H54 (cell line): Measurements from ENCODE around the gene PRRC2B.
"Not testable (repeated sequence)": the region's sequence is repeated elsewhere in the genome, so short reads cannot be mapped to it uniquely, and the experiment has no call there.

Experiments
- DNase-seq: peaks from one replicate; pipeline ENCODE4 v3.0.0; 2011; ENCODE audit warnings: low spot score, mixed read lengths; ENCODE audit not compliant: insufficient read length
- FAIRE-seq: peaks from 3 replicates; lab custom pipeline; 2011; peaks lifted over from hg19 to GRCh38; lab: Jason Lieb, UNC
- POLR2A ChIP-seq: IDR thresholded peaks from 2 replicates; pipeline ENCODE4 v1.6.1; 2011; ENCODE audit warnings: low read depth, mild to moderate bottlenecking, low read length

PRRC2B gene

DNA sequence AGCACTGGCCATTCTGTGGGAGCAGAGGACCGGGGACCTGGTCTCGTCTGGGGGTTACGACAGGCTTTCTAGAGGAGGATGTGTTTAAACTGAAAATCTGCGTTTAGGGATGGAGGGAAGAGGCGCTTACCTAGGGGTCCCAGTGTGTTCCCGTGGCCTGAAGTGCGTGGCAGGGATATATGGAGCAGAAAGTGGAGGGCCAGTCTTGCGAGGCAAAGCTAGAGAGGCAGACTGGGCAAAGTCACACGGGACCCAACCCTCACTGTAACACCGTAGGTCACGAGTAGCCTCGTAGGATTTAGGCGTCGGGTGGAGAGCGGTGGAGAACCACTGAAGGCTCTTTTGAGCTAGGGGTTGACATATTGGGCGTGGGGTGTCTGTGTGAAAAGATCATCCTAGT, 76.1 kb downstream of the PRRC2B start:
- FAIRE-seq (no peak), DNase-seq (no peak)
- TF ChIP-seq POLR2A, result no peak

GRCh38 chr9:131470581-131470991, 76.7 kb downstream of the PRRC2B start:
- TF ChIP-seq POLR2A, result no peak
- FAIRE-seq (no peak), DNase-seq (no peak)

- not testable (repeated sequence) for FAIRE-seq, DNase-seq
These were observed 78.2 kb downstream of the PRRC2B start for GRCh38 chr9:131472085-131472484.

DNA sequence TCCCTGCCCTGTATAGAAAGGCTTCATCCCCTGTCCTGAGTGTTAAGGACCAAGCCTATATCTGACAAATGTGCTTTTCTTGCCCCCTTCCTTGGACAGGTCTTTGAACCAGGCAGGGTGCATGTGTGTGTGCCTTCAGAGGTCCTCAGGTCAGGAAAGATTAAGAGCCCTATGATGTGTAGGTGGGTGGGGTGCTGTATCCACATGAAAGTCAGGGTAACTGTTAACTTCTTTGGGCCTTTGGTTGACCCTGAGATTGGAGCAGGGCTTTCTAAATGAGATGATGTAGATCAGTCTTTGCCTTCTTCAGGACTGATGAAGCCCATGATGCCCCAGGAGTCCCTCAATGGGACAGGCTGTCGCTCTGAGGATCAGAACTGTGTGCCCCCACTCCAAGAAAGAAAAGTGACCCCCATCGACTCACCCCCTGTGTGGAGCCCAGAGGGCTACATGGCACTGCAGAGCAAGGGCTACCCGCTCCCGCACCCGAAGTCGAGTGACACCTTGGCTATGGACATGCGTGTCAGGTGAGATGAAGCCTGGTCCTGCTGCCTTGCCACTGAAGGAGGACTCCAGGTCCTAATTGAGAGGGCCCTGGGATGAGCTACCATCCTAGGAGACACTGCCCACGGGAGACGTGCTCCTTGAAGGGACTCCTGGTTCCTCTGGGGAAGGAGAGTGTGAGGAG, 79.5 kb downstream of the PRRC2B start:
- FAIRE-seq, result no peak
- DNase-seq, result no peak
- TF ChIP-seq POLR2A, result no peak

DNA sequence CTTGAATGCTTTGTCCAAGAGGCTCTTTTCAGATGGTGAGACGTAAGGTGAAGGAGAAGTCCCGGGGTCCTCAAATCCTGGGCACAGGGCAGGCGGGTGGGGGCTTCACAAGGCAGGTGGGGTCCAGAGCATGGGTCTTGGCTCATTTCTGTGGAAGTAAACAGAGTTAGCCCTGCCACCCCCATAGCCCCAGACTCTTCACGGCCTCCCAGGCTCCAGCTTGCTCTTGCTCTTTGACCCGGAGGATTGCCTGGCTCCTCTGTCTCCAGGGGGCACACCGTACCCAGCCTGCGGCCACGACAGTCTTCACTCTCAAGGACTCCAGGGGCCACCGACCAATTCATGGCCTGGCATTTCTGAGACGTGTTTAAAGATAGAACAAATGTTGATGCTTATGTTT, 80.0 kb downstream of the PRRC2B start:
- FAIRE-seq (no peak), DNase-seq (no peak)
- TF ChIP-seq POLR2A, result no peak

DNA sequence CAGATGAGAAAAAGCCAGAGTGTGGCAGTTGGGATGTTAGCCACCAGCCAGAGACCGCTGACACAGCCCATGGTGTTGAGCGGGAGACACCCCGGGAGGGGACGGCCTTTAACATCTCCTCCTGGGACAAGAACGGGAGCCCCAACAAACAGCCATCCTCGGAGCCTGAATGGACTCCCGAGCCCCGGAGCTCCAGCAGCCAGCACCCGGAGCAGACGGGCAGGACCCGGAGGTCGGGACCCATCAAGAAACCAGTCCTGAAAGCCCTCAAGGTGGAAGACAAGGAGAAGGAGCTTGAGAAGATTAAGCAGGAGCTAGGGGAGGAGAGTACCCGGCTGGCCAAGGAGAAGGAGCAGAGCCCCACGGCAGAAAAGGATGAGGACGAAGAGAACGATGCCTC, 80.8 kb downstream of the PRRC2B start:
- FAIRE-seq (no peak), DNase-seq (no peak)
- no peak for TF ChIP-seq POLR2A

DNA sequence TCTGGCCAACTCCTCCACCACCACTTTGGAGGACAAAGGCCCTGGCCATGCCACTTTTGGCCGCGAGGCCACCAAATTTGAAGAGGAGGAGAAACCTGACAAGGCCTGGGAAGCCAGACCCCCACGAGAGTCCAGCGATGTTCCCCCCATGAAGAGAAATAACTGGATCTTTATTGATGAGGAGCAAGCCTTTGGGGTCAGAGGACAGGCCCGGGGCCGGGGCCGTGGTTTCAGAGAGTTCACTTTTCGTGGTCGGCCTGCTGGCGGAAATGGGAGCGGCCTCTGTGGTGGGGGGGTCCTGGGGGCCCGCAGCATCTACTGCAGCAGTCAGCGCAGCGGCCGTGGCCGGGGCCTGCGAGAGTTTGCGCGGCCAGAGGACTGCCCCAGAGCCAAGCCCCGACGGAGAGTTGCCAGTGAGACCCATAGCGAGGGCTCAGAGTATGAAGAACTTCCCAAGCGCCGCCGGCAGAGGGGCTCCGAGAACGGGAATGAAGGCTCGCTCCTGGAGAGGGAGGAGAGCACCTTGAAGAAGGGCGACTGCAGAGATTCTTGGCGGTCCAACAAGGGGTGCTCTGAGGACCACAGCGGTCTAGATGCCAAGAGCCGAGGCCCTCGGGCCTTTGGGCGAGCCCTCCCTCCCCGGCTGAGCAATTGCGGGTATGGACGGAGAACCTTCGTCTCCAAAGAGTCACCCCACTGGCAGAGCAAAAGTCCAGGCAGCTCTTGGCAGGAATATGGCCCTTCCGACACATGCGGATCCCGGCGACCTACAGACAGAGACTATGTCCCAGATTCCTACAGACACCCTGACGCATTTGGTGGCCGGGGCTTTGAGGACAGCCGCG, 81.4 kb downstream of the PRRC2B start:
- FAIRE-seq, result no peak
- no peak for DNase-seq
- TF ChIP-seq POLR2A, result no peak

DNA sequence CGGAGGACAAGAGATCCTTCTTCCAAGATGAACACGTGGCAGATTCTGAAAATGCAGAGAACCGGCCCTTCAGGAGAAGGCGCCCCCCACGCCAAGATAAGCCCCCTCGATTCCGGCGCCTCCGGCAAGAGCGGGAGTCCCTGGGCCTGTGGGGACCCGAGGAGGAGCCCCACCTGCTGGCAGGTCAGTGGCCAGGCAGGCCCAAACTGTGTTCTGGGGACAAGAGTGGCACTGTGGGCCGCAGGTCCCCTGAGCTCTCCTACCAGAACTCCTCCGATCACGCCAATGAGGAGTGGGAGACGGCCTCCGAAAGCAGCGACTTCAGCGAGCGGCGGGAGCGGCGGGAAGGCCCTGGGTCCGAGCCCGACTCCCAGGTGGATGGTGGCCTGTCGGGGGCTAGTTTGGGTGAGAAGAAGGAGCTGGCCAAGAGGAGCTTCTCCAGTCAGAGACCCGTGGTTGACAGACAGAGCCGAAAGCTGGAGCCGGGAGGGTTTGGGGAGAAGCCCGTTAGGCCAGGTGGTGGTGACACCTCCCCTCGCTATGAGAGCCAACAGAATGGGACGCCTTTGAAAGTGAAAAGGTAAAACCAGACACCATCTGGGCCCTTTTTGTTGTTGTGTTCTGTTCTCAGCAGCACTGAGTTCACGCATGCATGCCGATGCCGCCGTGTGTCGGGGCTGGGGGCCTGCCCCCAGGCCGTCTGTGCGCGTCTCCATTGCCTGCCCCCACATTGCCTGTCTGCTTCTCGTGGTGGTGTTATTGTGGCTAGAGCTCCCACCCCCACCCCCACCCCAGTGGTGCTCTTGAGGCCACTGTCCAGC, 82.3 kb downstream of the PRRC2B start:
- DNase-seq (no peak), FAIRE-seq (no peak)
- TF ChIP-seq POLR2A, result no peak

- DNase-seq (no peak), FAIRE-seq (no peak)
- no peak for TF ChIP-seq POLR2A
These were observed 83.0 kb downstream of the PRRC2B start for GRCh38 chr9:131476777-131477345.

DNA sequence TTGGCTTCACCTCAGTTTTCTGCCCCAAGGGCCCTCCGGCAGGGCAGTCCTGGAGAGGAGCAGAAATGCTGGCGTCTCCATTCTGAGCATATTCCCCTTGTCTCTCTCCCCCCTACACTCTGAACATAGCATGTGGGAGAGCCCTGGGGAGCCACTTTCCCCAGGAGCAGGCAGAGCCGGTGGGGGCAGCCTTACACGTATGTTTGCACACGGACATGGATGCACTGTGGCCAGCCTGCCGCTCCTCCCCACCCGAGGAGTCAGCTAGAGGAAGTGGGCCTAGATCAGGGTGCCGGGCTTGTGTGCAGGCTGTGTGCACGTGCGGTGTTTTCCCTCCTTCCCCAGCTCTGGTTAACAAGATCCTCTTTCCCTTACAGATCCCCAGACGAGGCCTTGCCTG, 83.5 kb downstream of the PRRC2B start:
- DNase-seq (no peak), FAIRE-seq (no peak)
- no peak for TF ChIP-seq POLR2A

- FAIRE-seq, result no peak
- DNase-seq, result no peak
- no peak for TF ChIP-seq POLR2A
These were observed 84.0 kb downstream of the PRRC2B start for GRCh38 chr9:131477816-131478419.

DNA sequence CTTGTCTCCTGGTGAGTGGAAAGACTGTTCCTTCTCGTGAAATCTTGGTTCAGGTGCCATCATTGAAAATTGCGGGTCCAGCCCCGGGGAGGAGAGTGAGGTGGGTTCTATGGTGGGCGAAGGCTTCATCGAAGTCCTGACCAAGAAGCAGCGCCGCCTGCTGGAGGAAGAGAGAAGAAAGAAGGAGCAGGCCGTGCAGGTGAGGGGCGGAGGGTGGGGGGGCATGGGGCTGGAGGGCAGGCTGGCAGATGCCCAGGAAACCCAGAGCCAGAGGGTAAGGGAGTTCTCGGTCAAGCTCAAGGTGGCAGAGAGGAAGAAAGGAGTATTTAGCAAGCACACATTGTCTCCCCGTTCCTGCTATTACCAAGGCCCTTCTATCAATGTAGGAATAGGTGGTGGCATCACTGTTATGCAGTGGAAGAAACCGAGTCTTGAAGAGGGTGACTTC, 84.6 kb downstream of the PRRC2B start:
- TF ChIP-seq POLR2A, result no peak
- no peak for FAIRE-seq
- DNase-seq, result no peak

DNA sequence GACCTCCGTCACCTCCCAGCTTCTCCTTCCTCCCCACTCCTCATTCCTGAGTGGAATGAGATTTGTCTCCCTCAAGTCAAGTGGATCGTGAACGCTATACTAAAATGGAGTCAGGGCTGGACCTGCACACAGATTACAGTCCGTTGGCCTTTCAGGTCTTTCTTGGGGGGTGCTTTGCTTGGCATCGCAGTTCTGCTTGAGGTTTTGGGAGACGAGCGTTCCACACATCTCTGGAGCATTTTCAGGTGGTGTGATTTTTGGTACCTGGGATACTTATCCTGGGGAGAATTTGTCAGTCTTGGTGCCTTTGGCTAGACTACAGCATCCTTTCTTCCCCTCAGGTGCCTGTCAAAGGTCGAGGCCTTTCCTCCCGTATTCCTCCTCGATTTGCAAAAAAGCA, 85.0 kb downstream of the PRRC2B start:
- TF ChIP-seq POLR2A, result no peak
- DNase-seq, result no peak
- no peak for FAIRE-seq
